SK-N-SH treated with all-trans-retinoic acid at 6 μM for 48 hours (cell line): ENCODE measurements around the gene WFIKKN2.

Experiments used
- ARNTL ChIP-seq: fragments of 450-650 bp; formaldehyde crosslinking; IDR thresholded peaks from 2 replicates; pipeline ENCODE4 v1.5.0; 2020; ENCODE audit warnings: low read depth, mild to moderate bottlenecking, moderate library complexity, borderline replicate concordance
- ZFP3 ChIP-seq: fragments of 250-450 bp; sonication (Bioruptor Pico); IDR thresholded peaks from 2 replicates; pipeline ENCODE4 v1.5.0; 2020; ENCODE audit warnings: mild to moderate bottlenecking, moderate library complexity
- ZFP30 ChIP-seq: fragments of 450-650 bp; formaldehyde crosslinking; IDR thresholded peaks from 2 replicates; pipeline ENCODE4 v1.5.0; 2022; ENCODE audit warnings: mild to moderate bottlenecking, moderate library complexity
- TF ChIP-seq, protein P1 (sequence below): fragments of 250-450 bp; sonication (Bioruptor Pico); IDR thresholded peaks from 2 replicates; pipeline ENCODE4 v1.5.1; 2021; ENCODE audit warnings: mild to moderate bottlenecking, moderate library complexity

DNA sequence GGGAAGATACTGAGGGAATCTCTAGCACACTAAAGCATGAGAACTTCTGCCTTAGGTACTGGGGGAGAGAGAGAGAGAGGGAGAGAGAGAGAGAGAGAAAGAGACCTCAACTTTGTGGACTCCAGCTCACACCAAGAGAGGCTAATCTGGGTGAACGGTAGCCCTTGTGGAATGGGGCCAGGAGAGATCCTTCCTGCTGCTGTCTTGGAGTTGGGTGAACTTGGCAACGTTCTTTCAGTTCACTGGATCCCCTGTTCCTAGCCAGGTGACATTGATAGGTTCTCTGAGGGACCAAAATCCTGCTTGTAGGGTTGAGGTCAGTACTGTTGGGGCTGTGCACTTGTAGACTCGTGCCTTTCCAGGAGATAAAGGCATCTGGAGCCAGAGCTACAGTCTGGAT, 26.5 kb upstream of the WFIKKN2 start:
- TF ChIP-seq ARNTL: no peak
- TF ChIP-seq, protein P1, sequence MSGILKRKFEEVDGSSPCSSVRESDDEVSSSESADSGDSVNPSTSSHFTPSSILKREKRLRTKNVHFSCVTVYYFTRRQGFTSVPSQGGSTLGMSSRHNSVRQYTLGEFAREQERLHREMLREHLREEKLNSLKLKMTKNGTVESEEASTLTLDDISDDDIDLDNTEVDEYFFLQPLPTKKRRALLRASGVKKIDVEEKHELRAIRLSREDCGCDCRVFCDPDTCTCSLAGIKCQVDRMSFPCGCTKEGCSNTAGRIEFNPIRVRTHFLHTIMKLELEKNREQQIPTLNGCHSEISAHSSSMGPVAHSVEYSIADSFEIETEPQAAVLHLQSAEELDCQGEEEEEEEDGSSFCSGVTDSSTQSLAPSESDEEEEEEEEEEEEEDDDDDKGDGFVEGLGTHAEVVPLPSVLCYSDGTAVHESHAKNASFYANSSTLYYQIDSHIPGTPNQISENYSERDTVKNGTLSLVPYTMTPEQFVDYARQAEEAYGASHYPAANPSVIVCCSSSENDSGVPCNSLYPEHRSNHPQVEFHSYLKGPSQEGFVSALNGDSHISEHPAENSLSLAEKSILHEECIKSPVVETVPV: no peak
- TF ChIP-seq ZFP3 (CRISPR knock-in tag): no peak
- TF ChIP-seq ZFP30: no peak
